Measurements from ENCODE around the gene PEDS1. TPM values are rescaled to one million over a fixed set of nuclear protein-coding genes. Genes with fewer than 3 reads are reported as not detected.

The PEDS1 gene
- total and polyA plus RNA-seq, 2 of the 13 experiments (the other 11 are each of a cell fraction or from before 2014, with no cell fraction given): 30.5 to 93.9 TPM

DNA sequence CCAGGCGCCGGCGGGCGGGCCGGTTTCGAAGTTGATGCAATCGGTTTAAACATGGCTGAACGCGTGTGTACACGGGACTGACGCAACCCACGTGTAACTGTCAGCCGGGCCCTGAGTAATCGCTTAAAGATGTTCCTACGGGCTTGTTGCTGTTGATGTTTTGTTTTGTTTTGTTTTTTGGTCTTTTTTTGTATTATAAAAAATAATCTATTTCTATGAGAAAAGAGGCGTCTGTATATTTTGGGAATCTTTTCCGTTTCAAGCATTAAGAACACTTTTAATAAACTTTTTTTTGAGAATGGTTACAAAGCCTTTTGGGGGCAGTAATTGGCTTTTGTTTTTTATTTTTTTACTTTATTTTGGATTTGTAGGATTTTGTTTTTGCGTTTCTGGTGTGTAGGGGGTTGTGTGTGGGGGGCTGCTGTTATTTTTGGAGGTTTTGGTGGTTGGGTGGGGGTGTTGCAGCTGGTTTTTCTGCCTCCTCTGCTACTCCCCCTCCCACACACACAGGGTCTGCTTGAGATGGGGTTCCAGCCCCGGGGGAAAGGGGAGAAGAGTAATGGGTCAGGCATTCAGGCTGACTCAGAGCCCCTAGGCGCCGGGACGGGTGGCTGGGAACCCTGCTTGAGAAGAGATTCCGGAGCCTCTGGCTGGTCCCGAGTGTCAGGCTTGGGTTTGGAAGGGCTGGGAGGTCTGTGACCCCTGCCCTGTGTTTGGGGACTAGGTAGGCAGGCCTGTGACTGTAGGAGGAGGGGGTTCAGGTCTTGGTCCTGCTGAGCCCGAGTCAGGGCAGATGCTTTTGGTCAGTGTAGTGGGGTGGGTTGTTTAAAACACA is 39.1 kb upstream of the PEDS1 start (continued):
- TF ChIP-seq KLF16 (CRISPR knock-in tag; IDR thresholded peaks at IDR 0.05): peak in 1 of 2 experiments; percentile 85; a peak in 2 of 4 replicates
- TF ChIP-seq, protein P1, sequence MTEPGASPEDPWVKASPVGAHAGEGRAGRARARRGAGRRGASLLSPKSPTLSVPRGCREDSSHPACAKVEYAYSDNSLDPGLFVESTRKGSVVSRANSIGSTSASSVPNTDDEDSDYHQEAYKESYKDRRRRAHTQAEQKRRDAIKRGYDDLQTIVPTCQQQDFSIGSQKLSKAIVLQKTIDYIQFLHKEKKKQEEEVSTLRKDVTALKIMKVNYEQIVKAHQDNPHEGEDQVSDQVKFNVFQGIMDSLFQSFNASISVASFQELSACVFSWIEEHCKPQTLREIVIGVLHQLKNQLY (CRISPR knock-in tag; IDR thresholded peaks at IDR 0.05): 0 out of 2 replicates have a peak, but pooled peaks have one; percentile 27
- no peak for TF ChIP-seq TRIM24 (CRISPR knock-in tag; IDR thresholded peaks at IDR 0.05)
- peak; percentile 94 for TF ChIP-seq FOXA3 (CRISPR knock-in tag; IDR thresholded peaks at IDR 0.05)
- TF ChIP-seq ZNF605 (CRISPR knock-in tag; IDR thresholded peaks at IDR 0.05): 0 out of 2 replicates have a peak, but pooled peaks have one; percentile 68

DNA sequence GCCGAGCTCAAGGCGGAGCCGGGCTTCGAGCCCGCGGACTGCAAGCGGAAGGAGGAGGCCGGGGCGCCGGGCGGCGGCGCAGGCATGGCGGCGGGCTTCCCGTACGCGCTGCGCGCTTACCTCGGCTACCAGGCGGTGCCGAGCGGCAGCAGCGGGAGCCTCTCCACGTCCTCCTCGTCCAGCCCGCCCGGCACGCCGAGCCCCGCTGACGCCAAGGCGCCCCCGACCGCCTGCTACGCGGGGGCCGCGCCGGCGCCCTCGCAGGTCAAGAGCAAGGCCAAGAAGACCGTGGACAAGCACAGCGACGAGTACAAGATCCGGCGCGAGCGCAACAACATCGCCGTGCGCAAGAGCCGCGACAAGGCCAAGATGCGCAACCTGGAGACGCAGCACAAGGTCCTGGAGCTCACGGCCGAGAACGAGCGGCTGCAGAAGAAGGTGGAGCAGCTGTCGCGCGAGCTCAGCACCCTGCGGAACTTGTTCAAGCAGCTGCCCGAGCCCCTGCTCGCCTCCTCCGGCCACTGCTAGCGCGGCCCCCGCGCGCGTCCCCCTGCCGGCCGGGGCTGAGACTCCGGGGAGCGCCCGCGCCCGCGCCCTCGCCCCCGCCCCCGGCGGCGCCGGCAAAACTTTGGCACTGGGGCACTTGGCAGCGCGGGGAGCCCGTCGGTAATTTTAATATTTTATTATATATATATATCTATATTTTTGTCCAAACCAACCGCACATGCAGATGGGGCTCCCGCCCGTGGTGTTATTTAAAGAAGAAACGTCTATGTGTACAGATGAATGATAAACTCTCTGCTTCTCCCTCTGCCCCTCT is 38.2 kb upstream of the PEDS1 start:
- ChIA-PET POLR2A (interaction anchor here (0.7 to 6.3 kb wide), 23 partner anchors 20 to 278 kb away, joined by 3 to 98 read pairs (median 12); no protein-coding TSS in a partner anchor), CTCF (ENCODE audit: low intra/inter-chr PET ratio, low total read pairs) (no interaction called here)
- Histone ChIP-seq H2AFZ (ENCODE audit: low read length) (no peak overlapping the region), H3K36me3 (replicated peaks in 1 of 2; ENCODE audit: control insufficient read depth in 1 of 2, insufficient read depth in 2 of 2, low read length in 2 of 2) (peaks cover 1 to 14% of the 10 kb centered on the region in 2 experiments; a peak in 2 of 5 replicates), H3K9ac (ENCODE audit: insufficient read depth, low read depth, low read length) (peak overlapping the region; percentile 97), H4K20me1 (ENCODE audit: insufficient read depth, low read length) (peaks cover 35% of the 10 kb centered on the region), H3K4me3 (replicated peaks in 1 of 3; ENCODE audit: insufficient read depth in 1 of 3, low read depth in 2 of 3, low read length in 3 of 3) (peak overlapping the region; percentile 80 to 99 (median 95)), H3K79me2 (ENCODE audit: insufficient read depth, low read length) (peaks cover 25% of the 10 kb centered on the region), H3K4me2 (ENCODE audit: low read depth, low read length) (peak overlapping the region; percentile 100), H3K4me1 (ENCODE audit: insufficient read depth, low read length) (peaks cover 64% of the 10 kb centered on the region), H3K9me3 (ENCODE audit: low read length) (no peaks in the 10 kb centered on the region), H3K27ac (ENCODE audit: extremely low read length, insufficient read depth, low read length) (peak overlapping the region; percentile 79), H3K27me3 (ENCODE audit: control insufficient read depth in 1 of 2, insufficient read depth in 2 of 2, low read length in 2 of 2) (no peaks in the 10 kb centered on the region; a peak in 1 of 5 replicates)
- FAIRE-seq (no peak), DNase-seq (ENCODE audit: low spot score) (peak; percentile 42), ATAC-seq (no peak)
- 2% methylated on average over 54 of the region's 96 CpGs for WGBS (ENCODE audit: low lambda C conversion rate)
- TSS peak; percentile 77 for BruUV-seq (replicated peaks)
- in situ Hi-C loops (cut with HindIII; ENCODE audit: extremely low pct_ligation_motif_present, low pct_unique_long_range_greater_than_20kb): loop anchor here (5.0 kb wide), 1 partner anchor 81 kb away; no protein-coding TSS in a partner anchor
- intact Hi-C loops (cut with micrococcal nuclease; ENCODE audit: unreplicated experiment): loop anchor here (2.0 to 10.0 kb wide), 3 partner anchors 53 to 206 kb away; no protein-coding TSS in a partner anchor
- TF ChIP-seq RBFOX2 (IDR thresholded peaks at IDR 0.05; ENCODE audit: low read depth, low read length) (peak; percentile 94), CBX2 (IDR thresholded peaks at IDR 0.05; ENCODE audit: low read depth, low read length) (no peak), CBX2 (CRISPR knock-in tag; IDR thresholded peaks at IDR 0.05; ENCODE audit: low read depth) (no peak), ZNF773 (CRISPR knock-in tag; IDR thresholded peaks at IDR 0.05; ENCODE audit: borderline replicate concordance) (no peak; the same call in 1 of the 2 replicates), NRL (CRISPR knock-in tag; IDR thresholded peaks at IDR 0.05; ENCODE audit: borderline replicate concordance) (peak; percentile 72), ZNF329 (CRISPR knock-in tag; IDR thresholded peaks at IDR 0.05; ENCODE audit: low read depth) (peak; percentile 34; the same call in 1 of the 2 replicates), GZF1 (CRISPR knock-in tag; IDR thresholded peaks at IDR 0.05) (no peak), KLF13 (CRISPR knock-in tag; IDR thresholded peaks at IDR 0.05) (no peak), ZFP90 (CRISPR knock-in tag; IDR thresholded peaks at IDR 0.05; ENCODE audit: borderline replicate concordance) (0 out of 2 replicates have a peak, but pooled peaks have one; percentile 85), GLI4 (CRISPR knock-in tag; IDR thresholded peaks at IDR 0.05; ENCODE audit: borderline replicate concordance) (0 out of 2 replicates have a peak, but pooled peaks have one; percentile 42), RFX5 (IDR thresholded peaks at IDR 0.05; ENCODE audit: low read depth, low read length) (no peak)
- TF ChIP-seq, protein P2, sequence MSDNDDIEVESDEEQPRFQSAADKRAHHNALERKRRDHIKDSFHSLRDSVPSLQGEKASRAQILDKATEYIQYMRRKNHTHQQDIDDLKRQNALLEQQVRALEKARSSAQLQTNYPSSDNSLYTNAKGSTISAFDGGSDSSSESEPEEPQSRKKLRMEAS (IDR thresholded peaks at IDR 0.05): peak; percentile 67; the same call in 1 of the 2 replicates
- TF ChIP-seq, protein P3, sequence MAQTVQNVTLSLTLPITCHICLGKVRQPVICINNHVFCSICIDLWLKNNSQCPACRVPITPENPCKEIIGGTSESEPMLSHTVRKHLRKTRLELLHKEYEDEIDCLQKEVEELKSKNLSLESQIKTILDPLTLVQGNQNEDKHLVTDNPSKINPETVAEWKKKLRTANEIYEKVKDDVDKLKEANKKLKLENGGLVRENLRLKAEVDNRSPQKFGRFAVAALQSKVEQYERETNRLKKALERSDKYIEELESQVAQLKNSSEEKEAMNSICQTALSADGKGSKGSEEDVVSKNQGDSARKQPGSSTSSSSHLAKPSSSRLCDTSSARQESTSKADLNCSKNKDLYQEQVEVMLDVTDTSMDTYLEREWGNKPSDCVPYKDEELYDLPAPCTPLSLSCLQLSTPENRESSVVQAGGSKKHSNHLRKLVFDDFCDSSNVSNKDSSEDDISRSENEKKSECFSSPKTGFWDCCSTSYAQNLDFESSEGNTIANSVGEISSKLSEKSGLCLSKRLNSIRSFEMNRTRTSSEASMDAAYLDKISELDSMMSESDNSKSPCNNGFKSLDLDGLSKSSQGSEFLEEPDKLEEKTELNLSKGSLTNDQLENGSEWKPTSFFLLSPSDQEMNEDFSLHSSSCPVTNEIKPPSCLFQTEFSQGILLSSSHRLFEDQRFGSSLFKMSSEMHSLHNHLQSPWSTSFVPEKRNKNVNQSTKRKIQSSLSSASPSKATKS (CRISPR knock-in tag; IDR thresholded peaks at IDR 0.05): no peak

All from HepG2 (cell line).